Fibroblast of mammary gland (primary cell): ENCODE data around the gene SLBP.

Experiments used
- DNase-seq: peaks from one replicate; pipeline ENCODE4 v3.0.0-alpha.2; 2010; ENCODE audit warnings: low read depth
- H3K4me3 ChIP-seq: 2 replicates; pipeline ENCODE4 v1.5.1; 2011; ENCODE audit warnings: low read depth, mild to moderate bottlenecking, low read length, moderate library complexity; ENCODE audit not compliant: control insufficient read depth
- TF ChIP-seq, protein P1 (sequence below): conservative IDR thresholded peaks from 2 replicates; pipeline ENCODE4 v1.5.1; 2011; ENCODE audit warnings: low read depth, low read length, inconsistent platforms; ENCODE audit not compliant: control insufficient read depth, insufficient read depth

The SLBP gene

GRCh38 chr4:1655676-1656075 lies 56.4 kb downstream of the SLBP start:
- TF ChIP-seq, protein P1, sequence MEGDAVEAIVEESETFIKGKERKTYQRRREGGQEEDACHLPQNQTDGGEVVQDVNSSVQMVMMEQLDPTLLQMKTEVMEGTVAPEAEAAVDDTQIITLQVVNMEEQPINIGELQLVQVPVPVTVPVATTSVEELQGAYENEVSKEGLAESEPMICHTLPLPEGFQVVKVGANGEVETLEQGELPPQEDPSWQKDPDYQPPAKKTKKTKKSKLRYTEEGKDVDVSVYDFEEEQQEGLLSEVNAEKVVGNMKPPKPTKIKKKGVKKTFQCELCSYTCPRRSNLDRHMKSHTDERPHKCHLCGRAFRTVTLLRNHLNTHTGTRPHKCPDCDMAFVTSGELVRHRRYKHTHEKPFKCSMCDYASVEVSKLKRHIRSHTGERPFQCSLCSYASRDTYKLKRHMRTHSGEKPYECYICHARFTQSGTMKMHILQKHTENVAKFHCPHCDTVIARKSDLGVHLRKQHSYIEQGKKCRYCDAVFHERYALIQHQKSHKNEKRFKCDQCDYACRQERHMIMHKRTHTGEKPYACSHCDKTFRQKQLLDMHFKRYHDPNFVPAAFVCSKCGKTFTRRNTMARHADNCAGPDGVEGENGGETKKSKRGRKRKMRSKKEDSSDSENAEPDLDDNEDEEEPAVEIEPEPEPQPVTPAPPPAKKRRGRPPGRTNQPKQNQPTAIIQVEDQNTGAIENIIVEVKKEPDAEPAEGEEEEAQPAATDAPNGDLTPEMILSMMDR: no peak
- DNase-seq: no peak
- H3K4me3 ChIP-seq: no peak overlapping the region

GRCh38 chr4:1655081-1655480 lies 57.0 kb downstream of the SLBP start:
- no peak overlapping the region for H3K4me3 ChIP-seq
- TF ChIP-seq, protein P1: no peak
- DNase-seq: no peak

DNA sequence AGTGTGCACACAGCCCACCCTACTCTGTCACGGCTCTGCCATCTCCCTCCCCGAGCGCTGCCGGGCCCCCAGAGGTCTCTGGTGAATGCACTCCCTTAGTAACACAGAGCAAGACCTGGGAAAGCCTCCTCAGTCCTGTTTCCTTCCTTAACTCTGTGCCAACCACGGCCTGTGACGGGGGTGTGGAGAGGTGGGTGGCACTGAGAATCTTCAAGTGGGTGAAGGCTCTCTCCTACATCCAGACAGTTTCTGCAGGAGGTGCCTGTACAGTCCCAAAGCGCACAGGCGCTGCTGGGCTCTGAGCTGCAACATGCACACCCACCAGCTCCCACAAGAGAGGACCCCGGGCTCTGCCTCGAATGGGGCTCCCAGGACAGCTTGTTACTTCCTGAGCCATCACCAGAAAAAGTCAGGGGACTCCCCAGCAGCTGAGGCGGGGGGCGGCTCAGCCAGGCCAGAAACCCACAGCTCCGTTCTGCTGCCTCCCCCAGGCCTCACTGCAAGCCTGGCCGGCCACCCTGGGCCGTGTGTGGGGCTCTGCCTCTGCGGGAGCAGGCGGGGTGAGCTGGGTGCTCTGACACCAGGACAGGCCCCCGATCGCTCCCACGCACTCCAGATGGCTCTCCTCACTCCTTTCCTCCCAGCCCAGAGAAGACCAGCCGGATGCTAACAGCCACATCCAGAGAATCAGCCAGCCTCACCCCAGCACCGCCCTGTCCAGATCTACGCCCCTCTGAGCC lies 57.7 kb downstream of the SLBP start:
- H3K4me3 ChIP-seq: no peak overlapping the region
- TF ChIP-seq, protein P1: no peak
- DNase-seq: no peak

DNA sequence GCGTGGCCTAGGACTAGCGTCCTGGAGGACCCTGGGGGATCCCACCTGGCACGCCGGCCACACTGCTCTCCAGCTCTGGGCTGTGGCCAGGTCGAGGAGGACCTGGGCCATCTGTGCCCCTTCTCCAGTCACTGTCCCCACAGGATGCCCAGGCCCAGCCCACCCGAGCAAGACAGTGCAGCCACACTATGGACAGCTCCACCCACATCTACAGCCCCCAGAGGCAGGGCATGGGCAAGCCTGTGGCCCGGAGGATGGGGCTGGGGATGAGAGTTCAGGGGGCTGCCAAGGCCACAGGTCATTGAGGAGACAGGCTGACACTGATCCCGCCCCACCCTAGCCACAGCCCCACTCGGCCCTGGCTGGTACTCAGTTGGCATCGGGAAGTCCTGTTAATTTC lies 58.3 kb downstream of the SLBP start:
- TF ChIP-seq, protein P1: no peak
- no peak for DNase-seq

DNA sequence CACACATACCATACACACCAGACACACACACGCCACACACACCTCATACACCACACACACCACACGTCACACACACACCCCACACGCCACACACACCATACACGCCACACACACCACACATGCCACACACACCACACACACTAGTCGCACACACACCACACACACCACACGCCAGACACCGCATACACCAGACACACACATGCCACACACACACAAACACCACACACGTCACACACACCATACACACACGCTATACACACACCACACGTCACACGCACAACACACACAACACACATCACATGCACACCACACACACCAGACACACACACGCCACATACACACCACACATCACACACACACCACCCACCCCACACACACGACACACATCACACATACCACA lies 60.0 kb downstream of the SLBP start:
- DNase-seq: no peak
- TF ChIP-seq, protein P1: no peak
- H3K4me3 ChIP-seq: no peak overlapping the region

More for the DNA sequence above, 58.3 kb downstream of the SLBP start:
- H3K4me3 ChIP-seq: no peak overlapping the region

DNA sequence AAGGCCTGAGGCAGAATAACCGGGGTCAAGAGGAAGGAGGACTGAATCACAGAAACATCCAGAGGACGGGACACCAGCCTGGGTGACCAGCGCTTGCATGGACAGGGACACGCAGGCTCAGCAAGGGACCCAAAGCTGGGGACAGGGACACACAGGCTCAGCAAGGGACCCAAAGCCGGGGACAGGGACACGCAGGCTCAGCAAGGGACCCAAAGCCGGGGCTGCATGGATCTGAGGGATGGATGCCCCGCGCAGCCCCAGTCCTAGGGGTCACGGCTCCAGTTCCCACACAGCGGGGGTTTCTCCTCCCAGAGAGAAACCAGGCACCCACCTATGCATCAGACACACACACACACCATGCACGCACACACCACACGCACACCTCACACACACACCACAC lies 60.5 kb downstream of the SLBP start:
- no peak for DNase-seq
- TF ChIP-seq, protein P1: no peak

More for the DNA sequence above, 60.5 kb downstream of the SLBP start:
- no peak overlapping the region for H3K4me3 ChIP-seq
